Peyer's patch (tissue), 4 donors: Measurements from ENCODE around the gene IFNA16. TPM values are rescaled to one million over a fixed set of nuclear protein-coding genes. Genes with fewer than 3 reads are reported as not detected.
"Not testable (repeated sequence)": the region's sequence is repeated elsewhere in the genome, so short reads cannot be mapped to it uniquely, and the experiment has no call there.

Experiments
- DNase-seq, 3 donors: peaks; one replicate each; pipeline ENCODE4 v3.0.0-alpha.2; 2017 to 2019
- H3K27ac ChIP-seq, 4 donors: fragments of 200-600 bp; sonication (generic); one replicate each; pipeline ENCODE4 v1.5.1; 2016 to 2019
- H3K27me3 ChIP-seq, 2 donors: fragments of 200-600 bp; sonication (generic); one replicate each; pipeline ENCODE4 v1.5.1; 2019
- H3K36me3 ChIP-seq, 3 donors: fragments of 200-600 bp; sonication (generic); one replicate each; pipeline ENCODE4 v1.5.1; 2016 to 2019
- H3K4me1 ChIP-seq, 4 donors: fragments of 200-600 bp; sonication (generic); one replicate each; pipeline ENCODE4 v1.5.1; 2016 to 2019
- H3K4me3 ChIP-seq, 4 donors: fragments of 200-600 bp; sonication (generic); 1 replicate in 3 of 4; 2 replicates in 1 of 4; pipeline ENCODE4 v1.5.1; 2016 to 2019; ENCODE audit warnings: mild to moderate bottlenecking in 1 of 4
- H3K9me3 ChIP-seq, 4 donors: fragments of 200-600 bp; sonication (generic); one replicate each; pipeline ENCODE4 v1.5.1; 2016 to 2019; ENCODE audit warnings: mild to moderate bottlenecking in 1 of 4
- POLR2A ChIP-seq, 2 donors: fragments of 450-650 bp; IDR thresholded peaks; one replicate each; pipeline ENCODE4 v1.5.1; 2017; ENCODE audit warnings: antibody characterized with exemption in 2 of 2, mild to moderate bottlenecking in 2 of 2, moderate library complexity in 2 of 2
- total RNA-seq, 4 donors: library from RNA; depleted of rRNA; stranded (reverse); fragments of >200 nt; gene quantifications; one replicate each; pipeline ENCODE4 v1.1.0, GENCODE V29; 2016
- TF ChIP-seq, protein P1 (sequence below), 6 experiments: fragments of 450-650 bp in 4 of 6; fragments of 200-600 bp in 2 of 6; sonication (generic) in 1 of 6; IDR thresholded peaks; one replicate each; pipeline ENCODE4 v1.5.1; 2017 to 2019; ENCODE audit warnings: antibody characterized with exemption in 6 of 6, mild to moderate bottlenecking in 3 of 6, moderate library complexity in 1 of 6

Gene IFNA16
- total RNA-seq, 4 donors from 2014 or later = not detected

DNA sequence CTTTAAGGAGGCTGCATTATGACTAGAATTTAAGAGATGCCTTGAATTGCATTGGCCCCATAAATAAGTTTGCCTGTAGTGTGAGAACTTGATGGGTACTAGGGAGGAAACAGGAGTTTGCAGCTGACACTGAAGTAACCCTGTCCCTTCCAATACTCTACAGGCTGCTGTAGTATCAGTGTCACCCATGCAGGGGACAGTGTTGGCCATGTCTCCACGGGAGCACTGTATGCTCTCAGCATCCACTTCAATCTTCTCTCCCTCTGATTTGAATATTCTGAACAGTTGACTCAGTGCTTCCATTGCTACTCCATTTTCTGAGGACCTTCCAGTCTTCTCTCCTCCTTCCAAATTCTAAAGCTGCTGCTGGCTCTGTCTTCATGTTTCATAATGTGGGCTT lies 34.1 kb upstream of the IFNA16 start:
- H3K36me3 ChIP-seq = no peaks in the 10 kb centered on the region
- no peak overlapping the region for H3K27ac ChIP-seq
- H3K27me3 ChIP-seq = no peaks in the 10 kb centered on the region
- H3K9me3 ChIP-seq = no peaks in the 10 kb centered on the region
- DNase-seq = no peak
- TF ChIP-seq, protein P1, sequence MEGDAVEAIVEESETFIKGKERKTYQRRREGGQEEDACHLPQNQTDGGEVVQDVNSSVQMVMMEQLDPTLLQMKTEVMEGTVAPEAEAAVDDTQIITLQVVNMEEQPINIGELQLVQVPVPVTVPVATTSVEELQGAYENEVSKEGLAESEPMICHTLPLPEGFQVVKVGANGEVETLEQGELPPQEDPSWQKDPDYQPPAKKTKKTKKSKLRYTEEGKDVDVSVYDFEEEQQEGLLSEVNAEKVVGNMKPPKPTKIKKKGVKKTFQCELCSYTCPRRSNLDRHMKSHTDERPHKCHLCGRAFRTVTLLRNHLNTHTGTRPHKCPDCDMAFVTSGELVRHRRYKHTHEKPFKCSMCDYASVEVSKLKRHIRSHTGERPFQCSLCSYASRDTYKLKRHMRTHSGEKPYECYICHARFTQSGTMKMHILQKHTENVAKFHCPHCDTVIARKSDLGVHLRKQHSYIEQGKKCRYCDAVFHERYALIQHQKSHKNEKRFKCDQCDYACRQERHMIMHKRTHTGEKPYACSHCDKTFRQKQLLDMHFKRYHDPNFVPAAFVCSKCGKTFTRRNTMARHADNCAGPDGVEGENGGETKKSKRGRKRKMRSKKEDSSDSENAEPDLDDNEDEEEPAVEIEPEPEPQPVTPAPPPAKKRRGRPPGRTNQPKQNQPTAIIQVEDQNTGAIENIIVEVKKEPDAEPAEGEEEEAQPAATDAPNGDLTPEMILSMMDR (IDR thresholded peaks at IDR 0.05) = no peak
- TF ChIP-seq POLR2A (IDR thresholded peaks at IDR 0.05) = no peak
- peaks cover 0 to 4% (median 0%) of the 10 kb centered on the region in 4 donors for H3K4me1 ChIP-seq
- no peak overlapping the region for H3K4me3 ChIP-seq

DNA sequence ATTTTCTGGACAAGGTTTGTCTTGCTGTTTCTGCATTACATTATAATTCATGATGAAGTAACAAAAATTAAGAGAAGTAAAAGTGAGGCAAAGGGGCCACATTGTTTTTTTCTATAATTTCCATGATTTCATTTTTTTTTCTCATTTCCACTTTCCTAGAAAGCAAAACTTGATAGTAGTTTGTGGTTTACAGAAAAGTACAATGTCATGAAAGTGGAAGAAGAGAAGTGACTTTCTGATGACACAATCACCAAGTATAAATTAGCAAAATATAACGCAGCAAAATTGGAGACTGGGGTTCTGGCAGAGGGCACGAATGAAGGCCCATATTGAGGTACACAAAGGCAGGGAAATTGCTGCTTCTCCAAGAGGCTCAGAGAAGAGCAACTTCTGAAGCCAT lies 27.7 kb upstream of the IFNA16 start:
- Histone ChIP-seq H3K4me3 (no peak overlapping the region), H3K9me3 (no peaks in the 10 kb centered on the region), H3K27ac (no peak overlapping the region), H3K27me3 (no peaks in the 10 kb centered on the region), H3K4me1 (no peaks in the 10 kb centered on the region), H3K36me3 (no peaks in the 10 kb centered on the region)
- DNase-seq = no peak
- TF ChIP-seq POLR2A (IDR thresholded peaks at IDR 0.05) = no peak
- TF ChIP-seq, protein P1 (IDR thresholded peaks at IDR 0.05) = no peak

DNA sequence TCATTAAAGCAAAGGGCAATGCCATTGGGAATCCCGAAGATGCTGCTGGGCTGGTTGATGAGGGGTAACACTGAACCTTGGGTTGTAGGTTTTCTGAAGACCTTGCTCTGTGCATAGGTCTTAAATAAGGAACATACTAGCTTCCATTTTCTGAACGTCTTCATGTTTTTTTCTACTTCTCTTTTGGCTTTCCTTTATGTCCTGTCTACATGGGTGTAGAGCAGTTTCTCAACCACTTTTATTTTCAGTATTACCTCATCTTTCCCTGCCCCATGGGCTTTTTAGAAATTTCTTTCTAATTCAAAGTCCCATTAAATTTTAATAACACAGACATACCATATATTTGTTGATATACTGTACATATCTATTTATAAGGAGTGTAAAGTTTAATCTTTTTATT lies 22.8 kb upstream of the IFNA16 start, which contains the start of gene IFNA14:
IFNA14 (minus strand) TSS at position 95 of the 400 bp plus-strand sequence; CDS start at position 25, 70 bp downstream.
- no peak for TF ChIP-seq POLR2A (IDR thresholded peaks at IDR 0.05)
- TF ChIP-seq, protein P1 (IDR thresholded peaks at IDR 0.05) = no peak
- no peak within 1 kb of the TSS for H3K4me3 ChIP-seq
- DNase-seq = no peak
- H3K9me3 ChIP-seq = no peaks in the 10 kb centered on the region
- H3K36me3 ChIP-seq = no peaks in the 10 kb centered on the region
- no peaks in the 10 kb centered on the region for H3K27me3 ChIP-seq
- no peak within 1 kb of the TSS for H3K27ac ChIP-seq
- H3K4me1 ChIP-seq = no peaks in the 10 kb centered on the region

DNA sequence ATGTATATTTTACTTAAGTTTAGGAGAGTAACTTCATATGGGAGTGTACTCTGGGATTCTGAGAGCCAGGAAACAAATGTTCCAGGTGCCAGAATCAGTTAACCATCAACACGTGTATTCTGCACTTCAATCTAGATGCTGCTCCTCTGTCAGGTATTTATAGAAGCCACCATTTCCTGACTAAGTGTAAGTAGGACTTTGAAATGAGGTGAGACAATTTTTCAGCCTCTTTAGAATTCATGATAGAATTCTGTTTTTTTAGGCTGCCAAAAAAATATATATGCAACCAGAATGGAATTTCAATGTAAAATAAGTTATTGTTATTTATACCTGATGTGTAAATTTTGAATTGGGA lies 19.2 kb upstream of the IFNA16 start:
- not testable (repeated sequence) for H3K4me1 ChIP-seq, H3K36me3 ChIP-seq, H3K27me3 ChIP-seq, H3K4me3 ChIP-seq, DNase-seq, H3K27ac ChIP-seq, H3K9me3 ChIP-seq

DNA sequence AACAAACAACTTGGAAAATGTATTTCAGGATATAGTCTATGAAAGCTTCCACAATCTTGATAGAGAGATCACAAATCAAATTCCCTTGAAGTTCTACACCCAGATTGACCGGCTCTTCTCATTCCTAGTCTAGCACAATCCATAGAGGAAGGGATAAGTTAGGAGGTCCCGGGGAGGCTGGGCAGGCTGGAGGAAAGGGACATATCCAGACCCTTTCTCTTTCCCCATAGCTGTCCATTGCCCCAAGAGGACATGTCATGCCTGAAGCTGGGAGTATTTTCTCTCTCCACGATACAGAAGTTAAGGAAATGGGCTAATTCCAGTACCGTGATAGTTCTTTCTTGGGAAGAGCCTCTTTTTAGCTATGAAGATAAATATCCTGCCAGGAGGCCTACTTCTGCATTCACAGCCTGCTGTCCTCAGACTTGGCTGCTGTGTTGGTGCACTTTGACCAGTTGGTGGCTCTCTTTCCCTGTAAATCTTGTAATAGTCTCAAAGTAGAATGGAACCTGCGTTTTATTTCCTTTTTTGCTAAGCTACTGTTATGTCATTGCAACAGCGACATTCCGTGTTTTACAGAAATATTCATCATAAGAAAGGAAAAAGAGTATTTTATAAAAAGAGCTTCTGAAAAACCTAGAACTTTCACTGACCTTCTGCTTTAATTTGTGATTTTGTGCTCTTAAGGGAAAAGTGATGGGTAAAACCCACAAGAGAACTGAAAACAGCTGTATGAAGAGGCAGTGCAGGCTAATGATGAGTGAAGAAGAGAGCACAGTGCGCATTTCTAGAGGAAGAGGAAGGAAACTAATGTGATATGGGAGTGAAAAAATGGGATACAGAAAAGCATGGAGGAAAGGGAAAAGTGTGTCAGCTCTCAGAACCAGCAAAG lies 18.6 kb upstream of the IFNA16 start:
- not testable (repeated sequence) for H3K36me3 ChIP-seq, H3K4me3 ChIP-seq

DNA sequence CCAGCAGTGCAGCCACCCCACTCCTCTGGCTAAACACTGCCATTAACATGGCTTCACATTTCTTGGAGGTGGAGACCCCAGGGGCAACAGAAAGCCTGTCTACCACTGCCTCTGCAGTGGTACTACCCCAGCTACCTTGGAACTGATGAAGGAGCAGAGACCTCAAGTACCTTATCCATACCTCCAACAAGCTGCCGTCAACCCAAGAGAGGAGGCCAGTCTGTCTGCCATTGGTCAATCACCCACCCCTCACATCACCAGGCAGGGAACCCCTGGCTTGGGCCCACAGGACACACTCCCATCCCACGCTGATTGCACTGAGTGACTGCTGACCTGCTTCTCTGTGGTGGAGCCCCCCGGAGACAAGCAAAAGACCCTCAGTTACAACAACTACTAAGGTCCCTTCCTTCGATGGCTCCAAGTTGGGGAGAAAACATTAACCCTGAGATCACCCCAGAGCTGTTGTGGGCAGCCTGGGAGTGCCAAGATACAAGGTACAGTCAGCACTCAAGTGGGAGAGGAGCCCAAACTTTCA lies 17.1 kb upstream of the IFNA16 start:
- DNase-seq = no peak
- Histone ChIP-seq H3K36me3 (no peaks in the 10 kb centered on the region), H3K4me1 (no peaks in the 10 kb centered on the region), H3K27ac (no peak overlapping the region), H3K27me3 (no peaks in the 10 kb centered on the region), H3K4me3 (no peak overlapping the region), H3K9me3 (no peaks in the 10 kb centered on the region)
- TF ChIP-seq POLR2A (IDR thresholded peaks at IDR 0.05) = no peak
- TF ChIP-seq, protein P1 (IDR thresholded peaks at IDR 0.05) = no peak

More for the DNA sequence above, 18.6 kb upstream of the IFNA16 start:
- H3K27ac ChIP-seq, H3K27me3 ChIP-seq, H3K4me1 ChIP-seq, H3K9me3 ChIP-seq: not testable (repeated sequence)
- TF ChIP-seq, protein P1 (IDR thresholded peaks at IDR 0.05) = peak in 4 of 6 experiments; percentile 35 to 45 (median 38)
- DNase-seq = peak in 1 of 3 donors; percentile 52
